Measurements from ENCODE around the gene CDH13. TPM values are rescaled to one million over a fixed set of nuclear protein-coding genes. Genes with fewer than 3 reads are reported as not detected.

CDH13 gene
- total and polyA plus RNA-seq, 2 experiments from 2014 or later, result 2.9 to 4.8 TPM

DNA sequence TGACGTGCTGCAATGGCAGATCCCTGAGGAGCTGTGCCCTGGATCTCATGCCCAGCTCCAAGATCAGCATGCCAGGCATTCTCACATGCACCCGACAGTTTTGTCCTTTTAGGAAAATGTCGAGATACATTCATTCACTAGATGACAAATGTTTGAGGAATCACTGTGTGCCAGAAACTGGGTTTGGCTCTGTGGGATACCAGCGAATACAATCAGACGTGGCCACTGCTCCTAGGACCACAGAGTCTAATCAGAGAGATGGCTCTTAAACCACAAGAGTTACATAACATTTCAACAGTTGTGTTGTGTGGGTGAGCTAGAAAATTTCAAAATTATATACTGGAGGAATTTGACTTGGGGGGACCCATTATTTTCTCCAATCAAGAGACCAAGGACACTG lies 579.7 kb downstream of the CDH13 start:
- Histone ChIP-seq H3K9me3 (ENCODE audit: low read depth) (no peaks in the 10 kb centered on the region), H3K4me1 (ENCODE audit: low read depth) (peaks cover 2% of the 10 kb centered on the region), H3K27me3 (no peaks in the 10 kb centered on the region), H3K27ac (no peak overlapping the region), H3K4me3 (no peak overlapping the region), H3K36me3 (no peaks in the 10 kb centered on the region)
- TF ChIP-seq, protein P1, sequence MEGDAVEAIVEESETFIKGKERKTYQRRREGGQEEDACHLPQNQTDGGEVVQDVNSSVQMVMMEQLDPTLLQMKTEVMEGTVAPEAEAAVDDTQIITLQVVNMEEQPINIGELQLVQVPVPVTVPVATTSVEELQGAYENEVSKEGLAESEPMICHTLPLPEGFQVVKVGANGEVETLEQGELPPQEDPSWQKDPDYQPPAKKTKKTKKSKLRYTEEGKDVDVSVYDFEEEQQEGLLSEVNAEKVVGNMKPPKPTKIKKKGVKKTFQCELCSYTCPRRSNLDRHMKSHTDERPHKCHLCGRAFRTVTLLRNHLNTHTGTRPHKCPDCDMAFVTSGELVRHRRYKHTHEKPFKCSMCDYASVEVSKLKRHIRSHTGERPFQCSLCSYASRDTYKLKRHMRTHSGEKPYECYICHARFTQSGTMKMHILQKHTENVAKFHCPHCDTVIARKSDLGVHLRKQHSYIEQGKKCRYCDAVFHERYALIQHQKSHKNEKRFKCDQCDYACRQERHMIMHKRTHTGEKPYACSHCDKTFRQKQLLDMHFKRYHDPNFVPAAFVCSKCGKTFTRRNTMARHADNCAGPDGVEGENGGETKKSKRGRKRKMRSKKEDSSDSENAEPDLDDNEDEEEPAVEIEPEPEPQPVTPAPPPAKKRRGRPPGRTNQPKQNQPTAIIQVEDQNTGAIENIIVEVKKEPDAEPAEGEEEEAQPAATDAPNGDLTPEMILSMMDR (IDR thresholded peaks at IDR 0.05; ENCODE audit: low read depth, low read length), result no peak
- peak in 1 of 2 donors; percentile 18 for DNase-seq (ENCODE audit: low read depth in 1 of 2, low spot score in 1 of 2)

DNA sequence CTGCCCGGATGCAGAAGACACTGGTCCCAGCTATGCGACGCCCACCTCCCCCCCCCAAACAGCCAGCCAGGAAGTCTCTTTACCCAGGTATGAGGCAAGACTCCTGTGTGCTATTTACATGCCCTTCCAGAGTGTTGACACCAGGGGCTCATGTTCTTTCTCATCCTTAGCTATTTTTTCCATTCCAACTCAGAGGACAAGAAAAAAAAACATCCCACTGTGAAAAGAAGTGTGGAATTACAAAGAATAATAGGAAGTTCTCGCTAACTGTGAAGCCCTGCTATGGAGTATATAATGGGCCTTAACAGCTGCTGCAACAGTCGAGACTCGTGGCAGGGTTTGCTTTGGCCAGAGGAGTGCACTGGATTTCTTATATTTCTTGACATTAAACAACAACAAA lies 584.9 kb downstream of the CDH13 start:
- peak; percentile 2 to 44 for DNase-seq (ENCODE audit: low read depth in 1 of 2, low spot score in 1 of 2)
- H3K4me3 ChIP-seq, result no peak overlapping the region
- TF ChIP-seq, protein P1 (IDR thresholded peaks at IDR 0.05; ENCODE audit: low read depth, low read length), result no peak
- no peaks in the 10 kb centered on the region for H3K27me3 ChIP-seq
- no peaks in the 10 kb centered on the region for H3K9me3 ChIP-seq (ENCODE audit: low read depth)
- H3K36me3 ChIP-seq, result no peaks in the 10 kb centered on the region
- H3K27ac ChIP-seq, result peak overlapping the region; percentile 66
- peaks cover 17% of the 10 kb centered on the region for H3K4me1 ChIP-seq (ENCODE audit: low read depth)

DNA sequence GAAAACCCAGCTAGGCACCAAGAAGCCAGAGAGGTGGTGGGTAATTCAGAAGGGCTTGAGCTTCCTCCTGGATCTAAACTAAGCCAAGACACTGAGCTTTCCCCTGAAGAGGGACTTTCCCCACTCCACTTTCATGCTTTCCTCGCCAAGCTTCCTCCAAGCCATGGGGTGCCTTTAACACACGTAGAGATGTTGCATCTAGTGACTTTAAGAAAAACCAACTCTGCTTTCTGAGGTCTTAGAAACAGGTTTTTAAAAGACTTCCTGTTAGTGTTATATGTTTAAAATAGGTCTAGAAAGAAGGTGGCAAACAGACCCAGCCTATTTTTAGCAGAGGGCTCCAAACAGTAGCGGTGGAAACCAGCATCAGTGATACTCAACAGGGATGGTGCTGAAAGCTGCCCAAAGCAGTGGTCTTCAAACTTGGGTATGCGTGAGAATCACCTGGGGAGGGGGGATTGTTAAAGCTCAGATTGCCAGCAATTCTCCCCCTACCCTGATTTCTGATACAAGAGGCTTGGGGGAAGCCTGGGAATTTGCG lies 585.6 kb downstream of the CDH13 start:
- Histone ChIP-seq H3K9me3 (ENCODE audit: low read depth) (no peaks in the 10 kb centered on the region), H3K4me1 (ENCODE audit: low read depth) (peaks cover 17% of the 10 kb centered on the region), H3K4me3 (no peak overlapping the region), H3K27me3 (no peaks in the 10 kb centered on the region), H3K36me3 (no peaks in the 10 kb centered on the region), H3K27ac (peak overlapping the region; percentile 66)
- DNase-seq (ENCODE audit: low read depth in 1 of 2, low spot score in 1 of 2), result peak in 1 of 2 donors; percentile 25
- TF ChIP-seq, protein P1 (IDR thresholded peaks at IDR 0.05; ENCODE audit: low read depth, low read length), result no peak

DNA sequence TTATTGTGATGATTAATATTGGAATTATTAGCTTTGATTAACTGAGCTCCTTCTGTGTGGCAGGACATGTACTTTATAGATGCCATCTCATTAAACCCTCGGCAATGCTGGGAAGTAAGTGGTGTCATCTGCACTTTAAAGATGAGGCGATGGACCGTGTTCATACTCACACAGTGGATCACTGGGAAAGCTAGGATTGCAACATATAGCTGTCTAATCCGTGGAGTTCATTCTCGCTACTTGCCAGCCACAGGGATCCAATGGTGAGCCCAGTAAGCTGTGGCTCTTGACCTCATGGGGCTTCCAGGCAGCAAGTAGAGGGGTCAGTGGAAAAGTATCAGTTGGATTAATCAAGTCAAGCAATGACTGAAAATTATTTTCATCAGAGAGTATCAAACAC lies 587.9 kb downstream of the CDH13 start:
- no peak overlapping the region for H3K27ac ChIP-seq
- no peaks in the 10 kb centered on the region for H3K9me3 ChIP-seq (ENCODE audit: low read depth)
- H3K27me3 ChIP-seq, result no peaks in the 10 kb centered on the region
- peak in 1 of 2 donors; percentile 8 for DNase-seq (ENCODE audit: low read depth in 1 of 2, low spot score in 1 of 2)
- H3K4me1 ChIP-seq (ENCODE audit: low read depth), result peaks cover 17% of the 10 kb centered on the region
- TF ChIP-seq, protein P1 (IDR thresholded peaks at IDR 0.05; ENCODE audit: low read depth, low read length), result no peak
- no peak overlapping the region for H3K4me3 ChIP-seq
- no peaks in the 10 kb centered on the region for H3K36me3 ChIP-seq

DNA sequence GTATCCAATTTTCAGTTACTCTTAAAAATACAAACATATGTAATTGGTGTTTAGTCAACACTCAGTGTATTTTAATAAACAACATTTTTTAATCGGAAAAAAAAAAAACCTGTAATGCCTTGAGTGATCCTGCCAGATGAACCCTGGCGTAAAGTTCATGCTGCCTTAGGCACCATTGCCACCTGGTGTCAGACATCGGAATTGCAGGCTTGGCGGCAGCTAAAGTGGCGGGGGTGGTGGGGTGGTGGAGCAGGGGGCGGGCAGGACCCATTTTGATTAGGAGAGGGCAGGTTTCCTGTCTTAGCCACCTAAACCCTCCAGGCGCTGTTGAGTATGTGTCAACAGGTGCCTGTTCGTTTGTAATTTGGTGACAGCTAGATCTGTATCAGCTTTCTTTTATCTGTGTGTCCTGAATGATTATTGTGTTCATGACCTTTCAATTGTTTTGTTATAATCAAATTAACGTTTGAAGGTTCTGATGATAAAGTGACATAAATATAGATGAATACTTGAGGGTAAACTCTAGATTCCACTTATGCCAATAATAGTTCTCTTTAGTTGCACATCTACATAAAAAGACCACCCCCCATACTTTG lies 588.7 kb downstream of the CDH13 start:
- peaks cover 17% of the 10 kb centered on the region for H3K4me1 ChIP-seq (ENCODE audit: low read depth)
- H3K4me3 ChIP-seq, result no peak overlapping the region
- H3K27me3 ChIP-seq, result no peaks in the 10 kb centered on the region
- TF ChIP-seq, protein P1 (IDR thresholded peaks at IDR 0.05; ENCODE audit: low read depth, low read length), result peak; percentile 81
- H3K9me3 ChIP-seq (ENCODE audit: low read depth), result no peaks in the 10 kb centered on the region
- DNase-seq (ENCODE audit: low read depth in 1 of 2, low spot score in 1 of 2), result peak; percentile 34 to 53
- no peaks in the 10 kb centered on the region for H3K36me3 ChIP-seq
- no peak overlapping the region for H3K27ac ChIP-seq

All from cardiac muscle cell (in vitro differentiated cells and primary cell).